ENCODE measurements around the gene CTDSPL.
"Not testable (repeated sequence)": the region's sequence is repeated elsewhere in the genome, so short reads cannot be mapped to it uniquely, and the experiment has no call there.

The CTDSPL gene

DNA sequence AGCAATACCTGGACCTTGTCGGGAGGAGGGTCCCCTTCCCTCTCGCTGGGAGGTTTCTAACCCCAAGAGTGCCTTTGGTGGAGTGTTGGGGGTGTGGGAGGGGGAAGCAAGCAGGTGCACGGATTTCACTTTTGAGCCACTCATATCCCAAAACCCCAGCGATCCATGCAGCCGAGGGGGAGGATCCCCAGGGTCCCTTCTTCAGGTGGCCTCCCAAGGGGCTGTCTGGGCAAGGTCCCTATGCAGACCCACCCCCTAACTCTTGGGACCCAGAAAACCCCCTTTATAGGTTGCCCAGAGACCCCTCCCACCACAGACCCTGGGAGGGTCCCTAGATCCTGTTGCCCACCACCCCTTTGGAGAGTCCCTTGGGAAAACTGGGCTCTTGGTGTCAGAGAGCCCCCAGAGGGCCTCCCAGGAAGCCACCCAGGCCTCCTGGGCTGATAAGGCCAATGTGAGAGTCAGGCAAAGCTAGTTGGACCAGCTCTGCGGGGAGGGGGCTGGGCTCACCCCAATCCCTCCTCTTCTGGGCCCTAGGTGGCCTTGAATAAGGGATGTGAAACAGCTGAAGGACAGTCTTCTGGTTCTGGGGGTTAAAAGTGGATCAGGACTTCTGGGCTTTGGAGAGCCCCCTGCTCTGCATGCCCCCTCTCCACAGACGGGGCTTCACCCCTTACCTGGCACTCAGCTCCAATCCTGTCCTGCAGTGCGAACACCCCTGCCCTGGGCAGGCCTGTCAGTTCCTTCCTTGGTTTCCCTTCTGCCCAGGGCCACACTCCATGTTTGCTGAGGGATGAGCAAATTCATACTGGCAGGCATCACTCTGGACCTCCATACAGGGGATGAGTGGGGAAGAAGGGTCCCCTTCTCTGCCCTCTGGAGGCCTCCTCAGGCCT is 168.7 kb downstream of the CTDSPL start:
- Mint-ChIP-seq H3K36me3 (no peaks in the 10 kb centered on the region), H3K9me3 (no peaks in the 10 kb centered on the region), H3K27me3 (peaks cover 60% of the 10 kb centered on the region), H3K27ac (no peak overlapping the region), H3K4me1 (peaks cover 19% of the 10 kb centered on the region), H3K4me3 (peak overlapping the region; percentile 38)
- no peak for ATAC-seq

DNA sequence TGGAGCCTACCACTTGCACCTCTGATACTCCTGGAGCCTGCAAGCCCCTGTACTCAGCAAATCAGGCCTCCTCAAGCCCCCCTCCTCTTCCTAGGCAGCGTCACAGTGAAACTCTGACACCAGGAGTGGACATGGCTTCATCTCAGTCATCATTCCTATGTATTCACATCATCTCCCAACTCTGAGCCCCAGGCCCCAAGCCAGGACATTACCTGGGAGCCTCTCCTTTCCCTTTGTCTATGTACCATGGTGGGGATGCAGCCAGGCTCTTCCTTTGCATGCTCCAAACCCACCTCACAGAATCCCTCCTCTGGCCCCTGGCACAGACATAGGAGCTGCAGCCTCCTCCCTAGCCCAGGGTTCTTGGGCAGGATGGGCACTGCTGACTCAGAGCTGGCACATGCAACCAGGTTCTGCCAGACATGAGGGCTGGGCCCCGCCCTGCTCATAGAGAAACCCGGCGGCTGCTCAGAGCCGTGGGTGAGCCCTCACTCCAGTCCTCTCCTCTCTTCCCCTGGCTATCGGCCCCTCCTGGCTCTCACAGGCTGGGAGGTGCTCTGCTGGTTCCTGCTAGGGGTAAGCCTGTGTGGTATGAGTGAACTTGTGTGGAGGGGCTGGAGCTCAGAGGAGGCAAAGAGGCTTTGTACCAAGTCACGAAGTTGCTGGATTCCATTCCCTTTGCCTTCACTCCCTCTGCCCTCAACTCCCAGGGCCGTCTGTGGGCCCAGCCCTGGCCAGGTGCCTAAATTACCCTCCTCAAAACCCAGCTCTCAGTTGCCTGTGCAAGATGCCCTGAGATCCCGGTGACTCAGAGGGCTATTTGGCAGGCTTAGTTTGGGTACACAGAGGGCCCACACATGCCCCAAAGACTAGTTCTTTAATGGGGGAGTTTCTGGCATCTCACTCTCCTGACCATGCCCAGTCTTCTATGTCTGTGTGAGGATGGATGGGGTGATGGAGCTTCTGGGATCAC is 169.6 kb downstream of the CTDSPL start:
- peaks cover 12% of the 10 kb centered on the region for H3K4me1 Mint-ChIP-seq
- ATAC-seq: no peak

DNA sequence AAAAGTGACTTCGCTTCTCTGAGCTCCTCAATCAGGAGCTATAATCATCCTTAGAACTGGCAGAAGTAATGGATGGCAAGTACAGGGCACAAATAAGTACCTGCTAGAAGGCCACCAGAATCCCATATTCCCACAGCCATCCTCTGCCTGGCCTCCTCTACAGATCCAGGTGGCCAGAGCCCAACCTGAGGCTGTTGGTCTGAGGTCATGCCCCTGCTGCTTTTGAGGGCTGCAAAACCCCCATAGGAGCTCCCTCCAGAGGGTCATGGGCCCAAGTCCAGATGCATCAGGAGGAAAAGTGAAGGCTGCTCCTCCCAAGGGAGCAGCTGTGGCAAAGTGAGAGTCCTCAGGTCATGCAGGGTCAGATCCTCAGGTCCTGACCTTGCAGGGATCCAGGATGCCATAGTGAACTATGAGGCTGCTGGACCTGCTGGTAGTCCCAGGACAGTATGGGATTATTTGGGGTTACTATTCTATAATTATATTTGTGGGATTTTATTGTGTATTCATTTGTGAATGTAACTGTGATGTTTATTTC is 170.7 kb downstream of the CTDSPL start:
- Mint-ChIP-seq H3K9me3 (no peaks in the 10 kb centered on the region), H3K27ac (no peak overlapping the region), H3K27me3 (peaks cover 60% of the 10 kb centered on the region), H3K36me3 (no peaks in the 10 kb centered on the region), H3K4me3 (no peak overlapping the region), H3K4me1 (peaks cover 12% of the 10 kb centered on the region)
- no peak for ATAC-seq

More for the DNA sequence above, 169.6 kb downstream of the CTDSPL start:
- Mint-ChIP-seq H3K4me3 (no peak overlapping the region), H3K36me3 (no peaks in the 10 kb centered on the region), H3K27me3 (peaks cover 60% of the 10 kb centered on the region), H3K27ac (no peak overlapping the region), H3K9me3 (no peaks in the 10 kb centered on the region)

DNA sequence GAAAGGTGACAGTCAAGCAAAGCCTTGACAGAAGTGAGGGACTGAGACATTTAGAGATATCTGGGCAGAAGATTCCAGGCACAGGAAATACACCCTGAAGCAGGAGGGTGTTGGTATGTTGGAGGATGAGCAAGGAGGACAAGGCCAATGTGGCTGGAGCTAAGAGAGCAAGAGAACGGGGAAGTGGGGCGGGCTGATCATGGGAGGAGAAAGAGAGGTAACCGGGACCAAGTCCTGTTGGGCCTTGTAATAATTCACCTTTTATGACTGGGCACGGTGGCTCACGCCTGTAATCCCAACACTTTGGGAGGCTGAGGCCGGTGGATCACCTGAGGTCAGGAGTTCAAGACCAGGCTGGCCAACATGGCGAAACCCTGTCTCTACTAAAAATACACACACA is 171.9 kb downstream of the CTDSPL start:
- ATAC-seq: not testable (repeated sequence)
- peaks cover 54% of the 10 kb centered on the region for H3K27me3 Mint-ChIP-seq
- peaks cover 17% of the 10 kb centered on the region for H3K4me1 Mint-ChIP-seq

More for the DNA sequence above, 171.9 kb downstream of the CTDSPL start:
- H3K36me3 Mint-ChIP-seq, H3K27ac Mint-ChIP-seq, H3K9me3 Mint-ChIP-seq, H3K4me3 Mint-ChIP-seq: not testable (repeated sequence)
